Nephron (organoid): ENCODE results near the gene WAPL.
"Not testable (repeated sequence)": the region's sequence is repeated elsewhere in the genome, so short reads cannot be mapped to it uniquely, and the experiment has no call there.

ENCODE experiments used
- H3K27ac Mint-ChIP-seq, 3 experiments: 2 replicates each; pipeline ENCODE4 v1.8.0; 2020; ENCODE audit warnings: mixed read lengths in 3 of 3, mild to moderate bottlenecking in 2 of 3, moderate library complexity in 1 of 3
- H3K27me3 Mint-ChIP-seq: 2 replicates; pipeline ENCODE4 v1.8.0; 2021; ENCODE audit warnings: low read depth, mild to moderate bottlenecking, moderate library complexity, mixed read lengths
- H3K36me3 Mint-ChIP-seq: 2 replicates; pipeline ENCODE4 v1.8.0; 2020; ENCODE audit warnings: low read depth, mixed read lengths
- H3K4me1 Mint-ChIP-seq: 2 replicates; pipeline ENCODE4 v1.8.0; 2020; ENCODE audit warnings: mixed read lengths
- H3K4me3 Mint-ChIP-seq, 3 experiments: 2 replicates each; pipeline ENCODE4 v1.8.0; 2020; ENCODE audit warnings: mild to moderate bottlenecking in 3 of 3, mixed read lengths in 3 of 3, moderate library complexity in 2 of 3
- H3K9me3 Mint-ChIP-seq: 2 replicates; pipeline ENCODE4 v1.8.0; 2020; ENCODE audit warnings: mixed read lengths
- TF ChIP-seq, protein P1 (sequence below), 3 experiments: fragments of 200-600 bp; sonication (generic); IDR thresholded peaks; one replicate each; pipeline ENCODE4 v1.5.0; 2021; ENCODE audit warnings: antibody characterized with exemption in 3 of 3; ENCODE audit not compliant: unreplicated experiment in 3 of 3

The WAPL gene

DNA sequence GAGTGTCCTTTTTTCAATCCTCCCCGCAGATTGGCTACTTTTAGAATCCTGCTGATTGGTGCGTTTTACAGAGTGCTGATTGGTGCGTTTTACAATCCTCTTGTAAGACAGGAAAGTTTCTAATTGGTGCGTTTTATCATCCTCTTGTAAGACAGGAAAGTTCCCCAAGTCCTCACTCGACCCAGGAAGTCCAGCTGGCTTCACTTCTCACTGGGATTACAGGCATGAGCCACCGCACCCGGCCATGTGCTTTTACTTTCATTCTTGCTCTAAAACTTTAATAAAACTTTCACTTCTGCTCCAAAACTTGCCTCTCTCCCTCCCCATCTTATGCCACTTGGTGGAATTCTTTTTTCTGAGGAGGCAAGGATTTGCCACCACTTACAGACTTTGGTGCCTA, 17.0 kb upstream of the WAPL start:
- H3K27ac Mint-ChIP-seq, result no peak overlapping the region
- TF ChIP-seq, protein P1, sequence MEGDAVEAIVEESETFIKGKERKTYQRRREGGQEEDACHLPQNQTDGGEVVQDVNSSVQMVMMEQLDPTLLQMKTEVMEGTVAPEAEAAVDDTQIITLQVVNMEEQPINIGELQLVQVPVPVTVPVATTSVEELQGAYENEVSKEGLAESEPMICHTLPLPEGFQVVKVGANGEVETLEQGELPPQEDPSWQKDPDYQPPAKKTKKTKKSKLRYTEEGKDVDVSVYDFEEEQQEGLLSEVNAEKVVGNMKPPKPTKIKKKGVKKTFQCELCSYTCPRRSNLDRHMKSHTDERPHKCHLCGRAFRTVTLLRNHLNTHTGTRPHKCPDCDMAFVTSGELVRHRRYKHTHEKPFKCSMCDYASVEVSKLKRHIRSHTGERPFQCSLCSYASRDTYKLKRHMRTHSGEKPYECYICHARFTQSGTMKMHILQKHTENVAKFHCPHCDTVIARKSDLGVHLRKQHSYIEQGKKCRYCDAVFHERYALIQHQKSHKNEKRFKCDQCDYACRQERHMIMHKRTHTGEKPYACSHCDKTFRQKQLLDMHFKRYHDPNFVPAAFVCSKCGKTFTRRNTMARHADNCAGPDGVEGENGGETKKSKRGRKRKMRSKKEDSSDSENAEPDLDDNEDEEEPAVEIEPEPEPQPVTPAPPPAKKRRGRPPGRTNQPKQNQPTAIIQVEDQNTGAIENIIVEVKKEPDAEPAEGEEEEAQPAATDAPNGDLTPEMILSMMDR (IDR thresholded peaks at IDR 0.05; ENCODE audit: unreplicated experiment in 3 of 3), result no peak
- H3K4me3 Mint-ChIP-seq, result no peak overlapping the region
- no peaks in the 10 kb centered on the region for H3K4me1 Mint-ChIP-seq
- peaks cover 4% of the 10 kb centered on the region for H3K9me3 Mint-ChIP-seq
- peaks cover 41% of the 10 kb centered on the region for H3K27me3 Mint-ChIP-seq
- no peaks in the 10 kb centered on the region for H3K36me3 Mint-ChIP-seq

DNA sequence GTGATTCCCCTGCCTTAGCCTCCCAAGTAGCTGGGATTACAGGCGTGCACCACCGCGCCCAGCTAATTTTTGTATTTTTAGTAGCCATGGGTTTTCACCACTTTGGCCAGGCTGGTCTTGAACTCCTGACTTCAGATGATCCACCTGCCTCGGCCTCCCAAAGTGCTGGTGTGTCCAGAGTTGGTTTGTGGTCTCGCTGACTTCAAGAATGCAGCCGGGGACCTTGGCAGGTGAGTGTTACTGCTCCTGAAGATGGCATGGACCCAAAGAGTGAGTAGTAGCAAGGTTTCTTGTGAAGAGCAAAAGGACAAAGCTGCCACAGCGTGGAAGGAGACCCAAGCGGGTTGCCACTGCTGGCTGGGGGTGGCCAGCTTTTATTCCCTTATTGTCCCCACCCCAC, 16.4 kb upstream of the WAPL start:
- H3K36me3 Mint-ChIP-seq, H3K4me3 Mint-ChIP-seq, H3K9me3 Mint-ChIP-seq, H3K4me1 Mint-ChIP-seq, H3K27ac Mint-ChIP-seq: not testable (repeated sequence)
- H3K27me3 Mint-ChIP-seq, result peaks cover 41% of the 10 kb centered on the region

DNA sequence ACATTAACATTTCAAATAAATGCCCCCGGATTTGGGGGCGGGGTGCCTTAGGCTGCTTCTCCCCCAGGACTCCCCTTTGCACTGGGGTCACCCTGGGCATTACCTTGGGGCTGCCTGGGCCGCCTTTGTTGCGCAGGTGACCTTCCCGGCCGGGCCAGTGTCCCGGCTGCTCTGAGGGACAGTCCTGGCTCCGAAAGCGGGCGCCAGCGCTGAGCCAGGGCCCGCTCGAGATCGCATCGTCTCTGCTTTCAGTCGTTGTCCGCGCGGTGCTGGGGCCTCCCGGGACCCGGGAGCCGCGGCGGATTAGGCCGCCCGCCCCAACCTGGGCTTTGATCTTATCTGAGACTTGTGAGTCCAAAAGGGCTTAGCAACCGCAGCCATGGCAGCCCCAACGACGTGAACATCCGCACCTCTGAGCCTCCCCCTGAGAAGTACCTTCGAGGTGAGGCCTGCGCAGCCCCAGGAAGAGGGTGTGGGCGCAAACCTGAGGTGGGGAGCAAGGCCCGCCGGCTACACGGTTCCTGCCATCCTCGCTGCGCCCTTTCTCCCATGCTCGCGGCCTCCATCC, 14.8 kb upstream of the WAPL start:
- Mint-ChIP-seq H3K4me3 (peak overlapping the region in 2 of 3 experiments; percentile 12 to 45), H3K9me3 (peaks cover 4% of the 10 kb centered on the region), H3K4me1 (no peaks in the 10 kb centered on the region), H3K27ac (no peak overlapping the region), H3K27me3 (peaks cover 38% of the 10 kb centered on the region), H3K36me3 (no peaks in the 10 kb centered on the region)
- TF ChIP-seq, protein P1 (IDR thresholded peaks at IDR 0.05; ENCODE audit: unreplicated experiment in 3 of 3), result no peak

- TF ChIP-seq, protein P1 (IDR thresholded peaks at IDR 0.05; ENCODE audit: unreplicated experiment in 3 of 3), result no peak
- peaks cover 4% of the 10 kb centered on the region for H3K9me3 Mint-ChIP-seq
- H3K4me1 Mint-ChIP-seq, result no peaks in the 10 kb centered on the region
- peak overlapping the region; percentile 70 to 77 (median 73) for H3K4me3 Mint-ChIP-seq
- no peaks in the 10 kb centered on the region for H3K36me3 Mint-ChIP-seq
- H3K27me3 Mint-ChIP-seq, result peaks cover 38% of the 10 kb centered on the region
- H3K27ac Mint-ChIP-seq, result no peak overlapping the region
Measured at GRCh38 chr10:86535132-86535882, 13.7 kb upstream of the WAPL start.

DNA sequence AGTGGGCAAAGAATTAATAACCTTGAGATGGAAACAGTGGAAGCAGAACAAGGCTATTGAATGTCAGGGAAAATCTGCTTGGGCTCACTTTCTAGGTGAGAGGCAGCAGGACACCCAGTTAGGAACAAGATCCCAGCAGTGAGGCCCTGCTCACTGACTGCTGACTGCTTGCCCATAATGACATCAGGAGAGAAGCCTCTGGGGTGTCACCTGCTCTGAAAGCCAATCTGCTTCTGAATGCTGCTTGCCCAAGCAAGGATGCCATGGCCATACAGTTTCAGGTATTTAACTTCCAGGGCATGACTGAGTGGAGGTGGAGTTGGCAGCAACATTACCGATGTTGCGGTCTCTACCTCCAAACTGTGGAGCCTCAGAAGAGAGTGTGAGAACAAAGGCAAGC, 11.7 kb upstream of the WAPL start:
- Mint-ChIP-seq H3K27me3 (peaks cover 28% of the 10 kb centered on the region), H3K27ac (no peak overlapping the region)
- TF ChIP-seq, protein P1 (IDR thresholded peaks at IDR 0.05; ENCODE audit: unreplicated experiment in 3 of 3), result no peak

DNA sequence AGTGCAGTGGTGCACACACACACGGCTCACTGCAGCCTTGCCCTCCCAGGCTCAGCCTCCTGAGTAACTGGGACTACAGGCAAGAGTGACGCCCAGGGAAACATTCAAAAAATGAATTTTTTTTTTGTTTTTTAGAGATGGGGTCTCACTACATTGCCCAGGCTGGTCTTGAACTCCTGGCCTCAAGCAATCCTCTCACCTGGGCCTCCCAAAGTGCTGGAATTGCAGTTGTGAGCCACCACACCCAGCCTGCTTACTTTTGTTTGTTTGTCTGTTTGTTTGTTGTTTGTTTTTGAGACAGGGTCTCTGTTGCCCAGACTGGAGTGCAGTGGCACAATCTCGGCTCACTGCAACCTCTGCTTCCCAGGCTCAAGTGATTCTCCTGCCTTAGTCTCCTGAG, 7.1 kb upstream of the WAPL start:
- H3K9me3 Mint-ChIP-seq, H3K27me3 Mint-ChIP-seq, H3K36me3 Mint-ChIP-seq, H3K4me3 Mint-ChIP-seq, H3K27ac Mint-ChIP-seq: not testable (repeated sequence)
- H3K4me1 Mint-ChIP-seq, result peaks cover 11% of the 10 kb centered on the region

More for the DNA sequence above, 11.7 kb upstream of the WAPL start:
- H3K4me1 Mint-ChIP-seq, result no peaks in the 10 kb centered on the region
- H3K36me3 Mint-ChIP-seq, result no peaks in the 10 kb centered on the region
- no peak overlapping the region for H3K4me3 Mint-ChIP-seq
- no peaks in the 10 kb centered on the region for H3K9me3 Mint-ChIP-seq

GRCh38 chr10:86526606-86527005, 5.0 kb upstream of the WAPL start:
- Mint-ChIP-seq H3K4me3 (no peak overlapping the region), H3K4me1 (peaks cover 27% of the 10 kb centered on the region), H3K27me3 (no peaks in the 10 kb centered on the region), H3K36me3 (no peaks in the 10 kb centered on the region), H3K27ac (no peak overlapping the region), H3K9me3 (no peaks in the 10 kb centered on the region)
- TF ChIP-seq, protein P1 (IDR thresholded peaks at IDR 0.05; ENCODE audit: unreplicated experiment in 3 of 3), result no peak

DNA sequence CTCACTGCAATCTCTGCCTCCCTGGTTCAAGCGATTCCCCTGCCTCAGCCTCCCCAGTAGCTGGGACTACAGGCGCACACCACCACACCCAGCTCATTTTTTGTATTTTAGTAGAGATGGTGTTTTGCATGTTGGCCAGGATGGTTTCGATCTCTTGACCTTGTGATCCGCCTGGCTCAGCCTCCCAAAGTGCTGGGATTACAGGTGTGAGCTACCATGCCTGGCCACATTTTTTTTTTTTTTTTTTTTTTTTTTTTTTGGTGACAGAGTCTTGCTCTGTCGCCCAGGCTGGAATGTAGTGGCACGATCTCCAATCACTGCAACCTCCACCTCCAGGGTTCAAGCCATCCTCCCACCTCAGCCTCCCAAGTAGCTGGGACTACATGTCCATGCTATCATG, 4.1 kb upstream of the WAPL start:
- Mint-ChIP-seq H3K4me1 (peaks cover 30% of the 10 kb centered on the region), H3K4me3 (peak overlapping the region in 1 of 3 experiments; percentile 36)
- not testable (repeated sequence) for H3K27me3 Mint-ChIP-seq, H3K9me3 Mint-ChIP-seq, H3K27ac Mint-ChIP-seq, H3K36me3 Mint-ChIP-seq
